A549 (cell line): ENCODE data around the gene HMGN2. TPM values are rescaled to one million over a fixed set of nuclear protein-coding genes. Genes with fewer than 3 reads are reported as not detected.
"Not testable (repeated sequence)": the region's sequence is repeated elsewhere in the genome, so short reads cannot be mapped to it uniquely, and the experiment has no call there.

Experiments
- ATAC-seq, 2 experiments: fragments of 200-7000 bp in 1 of 2; fragments of >200 bp in 1 of 2; cut with Nextera tagmentation in 1 of 2; cut with Tn5 transposase in 1 of 2; 3 replicates each; pipeline versions ENCODE4 v1.8.0 to v1.9.1; 2018 to 2020; ENCODE audit warnings: mild to moderate bottlenecking in 1 of 2, moderate library complexity in 1 of 2
- CTCF ChIA-PET: fragments of 300-600 bp; sonication (Branson Sonifier 250); formaldehyde crosslinking; extraction: SDS; loops from one replicate; lab custom pipeline; 2021; ENCODE audit warnings: antibody characterized with exemption, inconsistent platforms; lab: Yijun Ruan, JAX
- POLR2A ChIA-PET: fragments of 350-600 bp; formaldehyde crosslinking; extraction: SDS; loops from one replicate; lab custom pipeline; 2021; ENCODE audit warnings: antibody characterized with exemption, inconsistent platforms; lab: Yijun Ruan, JAX
- DNase-seq, 2 experiments: peaks; one replicate each; pipeline versions ENCODE4 v3.0.0 to v3.0.0-alpha.2; 2011 to 2016; ENCODE audit warnings: low read depth in 1 of 2, low spot score in 1 of 2
- FAIRE-seq: peaks from 2 replicates; lab custom pipeline; 2011; peaks lifted over from hg19 to GRCh38; lab: Jason Lieb, UNC
- H3K27ac ChIP-seq, 2 experiments: fragments of >200 bp; sonication (Bioruptor Twin); formaldehyde crosslinking; 3 replicates each; pipeline ENCODE4 v1.5.1; 2016 to 2017
- H3K4me1 ChIP-seq: fragments of >200 bp; sonication (Bioruptor Twin); formaldehyde crosslinking; 3 replicates; pipeline ENCODE4 v1.6.1; 2016
- H3K4me2 ChIP-seq: fragments of >200 bp; sonication (Bioruptor Twin); formaldehyde crosslinking; 3 replicates; pipeline ENCODE4 v1.6.1; 2016
- H3K4me3 ChIP-seq: fragments of >200 bp; sonication (Bioruptor Twin); formaldehyde crosslinking; 3 replicates; pipeline ENCODE4 v1.5.1; 2016
- H3K9me3 ChIP-seq: fragments of >200 bp; sonication (Bioruptor Twin); formaldehyde crosslinking; 3 replicates; pipeline ENCODE4 v1.6.1; 2016
- CEBPB ChIP-seq, 2 experiments: fragments of >200 bp in 1 of 2; sonication (Bioruptor Twin) in 1 of 2; formaldehyde crosslinking in 1 of 2; IDR thresholded peaks; 2 replicates each; pipeline ENCODE4 v1.6.1; 2012 to 2016
- CHD2 ChIP-seq: fragments of 150-350 bp; IDR thresholded peaks from 2 replicates; pipeline ENCODE4 v1.6.1; 2014; ENCODE audit warnings: low read length; ENCODE audit not compliant: partially characterized antibody
- FOSL2 ChIP-seq, 2 experiments: fragments of 450-650 bp in 1 of 2; fragments of >200 bp in 1 of 2; sonication (Bioruptor Twin) in 1 of 2; formaldehyde crosslinking; IDR thresholded peaks; 2 replicates each; pipeline versions ENCODE4 v1.5.0 to v1.6.1; 2016 to 2020; ENCODE audit warnings: mild to moderate bottlenecking in 1 of 2, moderate library complexity in 1 of 2
- HDAC2 ChIP-seq: fragments of 200-600 bp; sonication (generic); IDR thresholded peaks from 2 replicates; pipeline ENCODE4 v1.6.1; 2016
- HOXA7 ChIP-seq: fragments of 250-450 bp; sonication (Bioruptor Pico); IDR thresholded peaks from 2 replicates; pipeline ENCODE4 v1.5.0; 2020; ENCODE audit warnings: mild to moderate bottlenecking, moderate library complexity
- HOXB13 ChIP-seq: fragments of 250-450 bp; sonication (Bioruptor Pico); IDR thresholded peaks from 2 replicates; pipeline ENCODE4 v1.5.0; 2020; ENCODE audit warnings: low read depth, mild to moderate bottlenecking, moderate library complexity
- HOXB5 ChIP-seq: fragments of 250-450 bp; sonication (Bioruptor Pico); IDR thresholded peaks from 2 replicates; pipeline ENCODE4 v1.5.0; 2020; ENCODE audit warnings: mild to moderate bottlenecking, moderate library complexity
- JUNB ChIP-seq: fragments of >200 bp; sonication (Bioruptor Twin); formaldehyde crosslinking; IDR thresholded peaks from 2 replicates; pipeline ENCODE4 v1.6.1; 2016
- KDM5A ChIP-seq: fragments of 200-600 bp; sonication (generic); IDR thresholded peaks from 2 replicates; pipeline ENCODE4 v1.6.1; 2016; ENCODE audit warnings: antibody characterized with exemption, mild to moderate bottlenecking
- MAFK ChIP-seq: fragments of 450-650 bp; IDR thresholded peaks from 2 replicates; pipeline ENCODE4 v1.6.1; 2014; ENCODE audit not compliant: partially characterized antibody
- MAZ ChIP-seq: fragments of 150-350 bp; IDR thresholded peaks from 2 replicates; pipeline ENCODE4 v1.6.1; 2014; ENCODE audit warnings: antibody characterized with exemption, low read depth, low read length, borderline replicate concordance
- NFE2L2 ChIP-seq: fragments of 150-350 bp; conservative IDR thresholded peaks from 2 replicates; pipeline ENCODE4 v1.6.1; 2014; ENCODE audit warnings: low read length
- POLR2A ChIP-seq: IDR thresholded peaks from 2 replicates; pipeline ENCODE4 v1.6.1; 2012; ENCODE audit warnings: mild to moderate bottlenecking, low read length
- POLR2AphosphoS2 ChIP-seq: conservative IDR thresholded peaks from 2 replicates; pipeline ENCODE4 v1.6.1; 2012; ENCODE audit warnings: low read length, improper control_type of control experiment, inconsistent platforms
- RARB ChIP-seq: fragments of 250-450 bp; sonication (Bioruptor Pico); IDR thresholded peaks from 2 replicates; pipeline ENCODE4 v1.8.0; 2021; ENCODE audit warnings: mild to moderate bottlenecking, moderate library complexity
- SMC3 ChIP-seq: fragments of >200 bp; sonication (Bioruptor Twin); formaldehyde crosslinking; IDR thresholded peaks from 3 replicates; pipeline ENCODE4 v1.6.1; 2018; ENCODE audit warnings: inconsistent platforms
- SREBF2 ChIP-seq: fragments of 450-650 bp; IDR thresholded peaks from 2 replicates; pipeline ENCODE4 v1.6.1; 2014; ENCODE audit warnings: mild to moderate bottlenecking, moderate library complexity
- TFCP2L1 ChIP-seq: fragments of 250-450 bp; sonication (Bioruptor Pico); IDR thresholded peaks from 2 replicates; pipeline ENCODE4 v1.5.0; 2021; ENCODE audit warnings: mild to moderate bottlenecking
- TP53 ChIP-seq: fragments of 250-450 bp; sonication (Bioruptor Pico); IDR thresholded peaks from 2 replicates; pipeline ENCODE4 v1.5.0; 2021; ENCODE audit warnings: mild to moderate bottlenecking, moderate library complexity
- ZC3H11A ChIP-seq: fragments of 450-650 bp; IDR thresholded peaks from 2 replicates; pipeline ENCODE4 v1.6.1; 2014; ENCODE audit warnings: antibody characterized with exemption, mild to moderate bottlenecking
- ZFP36 ChIP-seq: fragments of 450-650 bp; IDR thresholded peaks from 2 replicates; pipeline ENCODE4 v1.6.1; 2014; ENCODE audit warnings: borderline replicate concordance; ENCODE audit not compliant: partially characterized antibody
- ZNF302 ChIP-seq: fragments of 250-450 bp; sonication (Bioruptor Pico); IDR thresholded peaks from 2 replicates; pipeline ENCODE4 v1.9.0; 2021; ENCODE audit warnings: inconsistent platforms, mild to moderate bottlenecking, moderate library complexity
- whole genome bisulfite sequencing: methylation state at CpG from one replicate; pipeline ENCODE4 v1.1.6; 2017; ENCODE audit errors: missing lambda C conversion rate; 5-methylcytosine and 5-hydroxymethylcytosine counted together
- polyA plus RNA-seq, 4 experiments: library from polyadenylated mRNA; depleted of rRNA in 3 of 4; stranded (reverse); fragments of >200 nt; fragmentation: RNase III in 1 of 4; extraction: RNeasy Plus Mini Kit Qiagen cat#74134 plus additional on column Dnase treatment in 1 of 4; gene quantifications; 2 replicates in 3 of 4; 3 replicates in 1 of 4; pipeline ENCODE4 v1.2.3, GENCODE V29; 2011 to 2017
- TF ChIP-seq, protein P1 (sequence below): IDR thresholded peaks from 2 replicates; pipeline ENCODE4 v1.6.1; 2012
- TF ChIP-seq, protein P2 (sequence below): IDR thresholded peaks from 2 replicates; pipeline ENCODE4 v1.6.1; 2012
- TF ChIP-seq, protein P3 (sequence below): fragments of >200 bp; sonication (Bioruptor Twin); formaldehyde crosslinking; IDR thresholded peaks from 3 replicates; pipeline ENCODE4 v1.6.1; 2016
- TF ChIP-seq, protein P4 (sequence below): fragments of 450-650 bp; IDR thresholded peaks from 2 replicates; pipeline ENCODE4 v1.6.1; 2014; ENCODE audit warnings: antibody characterized with exemption
- TF ChIP-seq, protein P5 (sequence below): IDR thresholded peaks from 2 replicates; pipeline ENCODE4 v1.6.1; 2012; ENCODE audit warnings: low read depth, borderline replicate concordance

The HMGN2 gene
- polyA plus RNA-seq, 2 of the 4 experiments (the other 2 are of a cell fraction), result 146 to 310 TPM

DNA sequence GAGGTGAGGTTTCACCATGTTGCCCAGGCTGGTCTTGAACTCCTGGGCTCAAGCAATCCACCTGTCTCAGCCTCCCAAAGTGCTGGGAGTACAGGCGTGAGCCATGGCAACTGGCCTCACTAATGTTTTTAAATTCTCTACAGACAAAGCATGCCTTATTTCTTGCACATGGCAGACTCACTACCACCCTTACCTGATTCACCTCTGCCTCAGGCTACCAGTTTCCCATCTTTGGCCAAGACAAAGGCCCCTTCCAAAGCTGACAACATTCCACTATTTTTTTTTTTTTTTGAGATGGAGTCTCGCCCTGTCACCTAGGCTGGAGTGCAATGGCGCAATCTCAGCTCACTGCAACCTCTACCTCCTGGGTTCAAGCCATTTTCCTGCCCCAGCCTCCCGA lies 43.6 kb downstream of the HMGN2 start:
- 84% methylated on average over 4 of the region's 4 CpGs for WGBS
- POLR2A ChIA-PET, result interaction anchor here (0.5 to 1.9 kb wide), 2 partner anchors 15 to 24 kb away, joined by 6 to 8 read pairs; no protein-coding TSS in a partner anchor
- FAIRE-seq, ATAC-seq, H3K9me3 ChIP-seq, H3K27ac ChIP-seq, H3K4me3 ChIP-seq, H3K4me1 ChIP-seq, H3K4me2 ChIP-seq, CTCF ChIA-PET, DNase-seq: not testable (repeated sequence)

DNA sequence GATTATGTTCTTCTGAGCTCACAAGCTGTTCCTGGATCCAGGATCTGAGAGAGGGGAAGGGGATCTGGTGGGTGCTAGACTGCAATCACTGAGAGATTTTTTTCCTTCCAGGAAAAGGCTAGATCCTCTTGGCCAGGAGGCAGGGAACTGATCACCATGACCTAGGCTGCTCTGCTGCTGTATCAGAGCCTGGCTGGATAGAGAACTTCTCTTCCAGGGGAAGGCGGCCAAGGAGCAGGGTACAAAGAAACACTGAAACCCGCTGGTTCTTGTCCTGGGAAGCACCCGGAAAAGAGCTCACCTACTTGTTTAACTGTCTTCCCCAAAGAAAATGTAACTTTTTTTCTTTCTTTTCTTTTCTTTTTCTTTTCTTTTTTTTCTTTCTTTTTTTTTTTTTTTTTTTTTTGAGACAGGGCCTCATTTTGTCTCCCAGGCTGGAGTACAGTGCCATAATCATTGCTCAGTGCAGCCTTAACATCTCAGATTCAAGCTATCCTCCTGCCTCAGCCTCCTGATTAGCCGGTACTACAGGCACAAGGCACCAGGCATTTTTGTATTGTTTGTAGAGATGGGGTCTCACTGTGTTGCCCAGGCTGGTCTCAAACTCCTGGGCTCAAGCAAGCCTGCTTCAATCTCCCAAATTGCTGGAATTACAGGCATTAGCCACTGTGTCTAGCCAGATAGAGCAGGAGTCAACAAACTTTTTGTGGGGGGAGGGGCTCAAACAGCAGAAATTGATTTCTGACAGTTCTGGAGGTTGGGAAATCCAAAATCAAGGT lies 44.9 kb downstream of the HMGN2 start:
- FAIRE-seq, result no peak
- Histone ChIP-seq H3K4me2 (no peak overlapping the region), H3K4me1 (no peaks in the 10 kb centered on the region), H3K27ac (no peak overlapping the region), H3K4me3 (no peak overlapping the region), H3K9me3 (no peaks in the 10 kb centered on the region)
- no peak for ATAC-seq
- 85% methylated on average over 4 of the region's 4 CpGs for WGBS
- ChIA-PET POLR2A (interaction anchor here (1.9 kb wide), 1 partner anchor 16 kb away, joined by 8 read pairs; no protein-coding TSS in a partner anchor), CTCF (interaction anchor here (0.6 to 1.2 kb wide), 5 partner anchors 9 to 233 kb away, joined by 3 to 5 read pairs (median 3); no protein-coding TSS in a partner anchor)
- DNase-seq, result no peak
- no peak for TF ChIP-seq CEBPB (IDR thresholded peaks at IDR 0.05)
- TF ChIP-seq MAZ, result no peak
- no peak for TF ChIP-seq ZFP36
- no peak for TF ChIP-seq RARB (CRISPR knock-in tag)
- TF ChIP-seq JUNB, result no peak
- no peak for TF ChIP-seq SREBF2
- TF ChIP-seq HOXA7 (CRISPR knock-in tag), result no peak
- no peak for TF ChIP-seq SMC3
- TF ChIP-seq ZC3H11A, result no peak
- TF ChIP-seq FOSL2 (IDR thresholded peaks at IDR 0.05), result no peak
- TF ChIP-seq FOSL2 (CRISPR knock-in tag; IDR thresholded peaks at IDR 0.05), result no peak
- no peak for TF ChIP-seq KDM5A
- no peak for TF ChIP-seq TFCP2L1 (CRISPR knock-in tag)
- TF ChIP-seq, protein P1, sequence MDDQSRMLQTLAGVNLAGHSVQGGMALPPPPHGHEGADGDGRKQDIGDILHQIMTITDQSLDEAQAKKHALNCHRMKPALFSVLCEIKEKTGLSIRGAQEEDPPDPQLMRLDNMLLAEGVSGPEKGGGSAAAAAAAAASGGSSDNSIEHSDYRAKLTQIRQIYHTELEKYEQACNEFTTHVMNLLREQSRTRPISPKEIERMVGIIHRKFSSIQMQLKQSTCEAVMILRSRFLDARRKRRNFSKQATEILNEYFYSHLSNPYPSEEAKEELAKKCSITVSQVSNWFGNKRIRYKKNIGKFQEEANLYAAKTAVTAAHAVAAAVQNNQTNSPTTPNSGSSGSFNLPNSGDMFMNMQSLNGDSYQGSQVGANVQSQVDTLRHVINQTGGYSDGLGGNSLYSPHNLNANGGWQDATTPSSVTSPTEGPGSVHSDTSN, result no peak
- TF ChIP-seq, protein P2, sequence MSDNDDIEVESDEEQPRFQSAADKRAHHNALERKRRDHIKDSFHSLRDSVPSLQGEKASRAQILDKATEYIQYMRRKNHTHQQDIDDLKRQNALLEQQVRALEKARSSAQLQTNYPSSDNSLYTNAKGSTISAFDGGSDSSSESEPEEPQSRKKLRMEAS, result no peak
- TF ChIP-seq, protein P3, sequence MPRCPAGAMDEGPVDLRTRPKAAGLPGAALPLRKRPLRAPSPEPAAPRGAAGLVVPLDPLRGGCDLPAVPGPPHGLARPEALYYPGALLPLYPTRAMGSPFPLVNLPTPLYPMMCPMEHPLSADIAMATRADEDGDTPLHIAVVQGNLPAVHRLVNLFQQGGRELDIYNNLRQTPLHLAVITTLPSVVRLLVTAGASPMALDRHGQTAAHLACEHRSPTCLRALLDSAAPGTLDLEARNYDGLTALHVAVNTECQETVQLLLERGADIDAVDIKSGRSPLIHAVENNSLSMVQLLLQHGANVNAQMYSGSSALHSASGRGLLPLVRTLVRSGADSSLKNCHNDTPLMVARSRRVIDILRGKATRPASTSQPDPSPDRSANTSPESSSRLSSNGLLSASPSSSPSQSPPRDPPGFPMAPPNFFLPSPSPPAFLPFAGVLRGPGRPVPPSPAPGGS, result no peak
- no peak for TF ChIP-seq HDAC2
- no peak for TF ChIP-seq HOXB13 (CRISPR knock-in tag)
- TF ChIP-seq NFE2L2, result no peak

DNA sequence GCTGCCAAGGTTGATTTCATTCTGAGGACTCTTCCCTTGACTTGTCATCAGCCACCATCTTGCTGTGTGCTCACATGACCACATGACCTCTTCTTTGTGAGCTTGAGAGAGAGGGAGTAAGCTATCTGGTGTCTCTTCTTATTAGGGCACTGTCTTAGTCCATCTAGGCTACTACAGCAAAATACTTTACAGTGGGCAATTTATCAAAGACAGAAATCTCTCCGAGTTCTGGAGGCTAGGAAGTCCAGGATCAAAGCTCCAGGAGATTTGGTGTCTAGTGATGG lies 45.5 kb downstream of the HMGN2 start:
- ChIA-PET POLR2A (interaction anchor here (1.9 kb wide), 1 partner anchor 17 kb away, joined by 8 read pairs; no protein-coding TSS in a partner anchor), CTCF (interaction anchor here (0.6 to 1.2 kb wide), 4 partner anchors 11 to 233 kb away, joined by 3 to 5 read pairs (median 3); no protein-coding TSS in a partner anchor)
- Histone ChIP-seq H3K9me3 (no peaks in the 10 kb centered on the region), H3K4me3 (no peak overlapping the region), H3K27ac (no peak overlapping the region), H3K4me1 (no peaks in the 10 kb centered on the region), H3K4me2 (no peak overlapping the region)
- DNase-seq, result no peak
- WGBS, result 48% methylated on average over 1 of the region's 1 CpG
- TF ChIP-seq POLR2A, result no peak
- TF ChIP-seq ZNF302 (CRISPR knock-in tag), result no peak
- TF ChIP-seq MAFK, result no peak
- TF ChIP-seq, protein P4, sequence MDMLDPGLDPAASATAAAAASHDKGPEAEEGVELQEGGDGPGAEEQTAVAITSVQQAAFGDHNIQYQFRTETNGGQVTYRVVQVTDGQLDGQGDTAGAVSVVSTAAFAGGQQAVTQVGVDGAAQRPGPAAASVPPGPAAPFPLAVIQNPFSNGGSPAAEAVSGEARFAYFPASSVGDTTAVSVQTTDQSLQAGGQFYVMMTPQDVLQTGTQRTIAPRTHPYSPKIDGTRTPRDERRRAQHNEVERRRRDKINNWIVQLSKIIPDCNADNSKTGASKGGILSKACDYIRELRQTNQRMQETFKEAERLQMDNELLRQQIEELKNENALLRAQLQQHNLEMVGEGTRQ, result no peak
- no peak for TF ChIP-seq HOXB5 (CRISPR knock-in tag)
- TF ChIP-seq TP53 (CRISPR knock-in tag), result no peak
- no peak for TF ChIP-seq POLR2AphosphoS2
- TF ChIP-seq HDAC2, result no peak
- TF ChIP-seq CHD2, result no peak
- no peak for TF ChIP-seq SMC3
- TF ChIP-seq, protein P5, sequence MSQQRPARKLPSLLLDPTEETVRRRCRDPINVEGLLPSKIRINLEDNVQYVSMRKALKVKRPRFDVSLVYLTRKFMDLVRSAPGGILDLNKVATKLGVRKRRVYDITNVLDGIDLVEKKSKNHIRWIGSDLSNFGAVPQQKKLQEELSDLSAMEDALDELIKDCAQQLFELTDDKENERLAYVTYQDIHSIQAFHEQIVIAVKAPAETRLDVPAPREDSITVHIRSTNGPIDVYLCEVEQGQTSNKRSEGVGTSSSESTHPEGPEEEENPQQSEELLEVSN, result no peak
- no peak for FAIRE-seq
- no peak for ATAC-seq
